ENCODE measurements around the gene SLC6A16.

The SLC6A16 gene

GRCh38 chr19:49271080-49271753 lies 53.8 kb downstream of the SLC6A16 start:
- no peak for DNase-seq (ENCODE audit: low spot score)

- DNase-seq (ENCODE audit: low spot score): peak; percentile 32
Measured at GRCh38 chr19:49266409-49266808, 58.6 kb downstream of the SLC6A16 start.

DNA sequence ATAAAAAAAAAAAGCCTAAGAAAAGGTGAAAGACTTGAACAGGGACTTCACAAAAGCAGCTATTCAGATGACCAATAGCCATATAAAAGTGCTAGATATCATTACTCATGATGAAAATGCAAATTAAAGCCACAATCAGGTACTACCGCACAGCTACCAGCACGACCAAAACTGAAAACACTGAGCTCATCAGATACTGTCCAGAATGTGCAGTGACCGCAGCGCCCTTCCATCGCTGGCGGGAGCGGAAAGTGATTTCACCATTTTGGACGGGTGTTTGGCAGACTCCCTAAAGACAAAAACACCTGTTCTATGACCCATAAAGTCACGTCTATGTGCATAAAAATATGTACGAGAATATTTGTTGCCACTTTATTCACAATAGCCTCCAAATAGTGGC lies 60.7 kb downstream of the SLC6A16 start:
- no peak for DNase-seq (ENCODE audit: low spot score)

GRCh38 chr19:49261602-49262001 lies 63.4 kb downstream of the SLC6A16 start:
- no peak for DNase-seq (ENCODE audit: low spot score)

DNA sequence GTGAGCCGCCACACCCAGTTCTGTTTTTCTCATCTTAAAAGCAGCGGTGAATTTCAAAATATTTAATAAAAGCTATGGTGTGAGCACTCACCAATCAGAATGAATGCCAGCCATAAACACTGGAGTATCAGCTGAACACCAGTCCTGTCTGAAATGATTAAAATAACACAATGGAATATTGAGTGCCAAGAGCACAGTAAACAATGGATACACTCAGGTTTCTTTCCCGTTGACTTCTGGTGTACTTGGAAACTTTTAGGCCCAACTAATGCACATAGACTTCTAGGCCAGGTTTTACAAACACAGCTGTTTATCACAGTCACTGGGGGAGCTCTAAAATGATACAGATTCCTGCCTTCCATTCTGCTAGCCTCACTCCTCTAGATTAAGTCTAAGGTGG lies 68.3 kb downstream of the SLC6A16 start:
- DNase-seq (ENCODE audit: low spot score): no peak

DNA sequence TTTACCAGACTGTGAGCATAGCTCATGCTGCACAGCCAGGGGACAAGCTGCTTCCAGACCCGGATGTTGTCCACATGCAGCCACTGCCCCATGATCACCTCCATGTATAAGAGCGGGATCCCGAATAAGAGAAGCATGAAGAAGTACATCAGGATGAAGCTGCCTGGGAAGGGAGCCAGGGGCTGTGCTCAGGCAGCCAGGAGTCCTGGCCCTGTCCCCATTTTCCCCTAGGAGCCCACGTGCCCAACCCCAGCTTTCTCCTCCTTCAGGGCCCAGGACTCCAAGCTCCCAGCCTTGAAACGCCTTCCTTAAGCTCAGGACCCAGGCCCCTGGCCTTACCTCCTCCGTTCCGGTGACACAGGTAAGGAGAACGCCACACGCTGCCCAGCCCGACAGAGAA lies 69.3 kb downstream of the SLC6A16 start:
- DNase-seq (ENCODE audit: low spot score): no peak

- DNase-seq (ENCODE audit: low spot score): no peak
Measured at GRCh38 chr19:49249933-49250332, 75.1 kb downstream of the SLC6A16 start.

- DNase-seq (ENCODE audit: low spot score): no peak
Measured at GRCh38 chr19:49247676-49248075, 77.3 kb downstream of the SLC6A16 start.

DNA sequence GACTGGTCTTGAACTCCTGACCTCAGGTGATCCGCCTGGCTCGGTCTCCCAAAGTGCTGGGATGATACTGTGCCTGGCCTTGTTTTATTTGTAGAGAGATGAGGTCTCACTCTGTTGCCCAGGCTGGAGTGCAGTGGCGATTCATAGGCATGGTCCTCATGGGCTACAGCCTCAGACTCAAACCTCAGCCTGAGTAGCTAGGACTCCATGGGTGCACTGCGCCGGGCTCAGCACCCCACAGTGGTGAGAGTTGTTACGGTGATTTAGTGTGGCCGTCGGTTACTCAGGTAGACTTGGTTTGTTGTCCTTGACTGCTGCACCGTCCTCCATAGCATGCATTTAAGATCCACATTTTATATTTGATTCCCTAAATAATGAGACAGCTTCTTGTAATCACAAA lies 80.7 kb downstream of the SLC6A16 start:
- DNase-seq (ENCODE audit: low spot score): no peak

GRCh38 chr19:49243726-49244125 lies 81.3 kb downstream of the SLC6A16 start:
- DNase-seq (ENCODE audit: low spot score): no peak

GRCh38 chr19:49243129-49243528 lies 81.9 kb downstream of the SLC6A16 start:
- no peak for DNase-seq (ENCODE audit: low spot score)

DNA sequence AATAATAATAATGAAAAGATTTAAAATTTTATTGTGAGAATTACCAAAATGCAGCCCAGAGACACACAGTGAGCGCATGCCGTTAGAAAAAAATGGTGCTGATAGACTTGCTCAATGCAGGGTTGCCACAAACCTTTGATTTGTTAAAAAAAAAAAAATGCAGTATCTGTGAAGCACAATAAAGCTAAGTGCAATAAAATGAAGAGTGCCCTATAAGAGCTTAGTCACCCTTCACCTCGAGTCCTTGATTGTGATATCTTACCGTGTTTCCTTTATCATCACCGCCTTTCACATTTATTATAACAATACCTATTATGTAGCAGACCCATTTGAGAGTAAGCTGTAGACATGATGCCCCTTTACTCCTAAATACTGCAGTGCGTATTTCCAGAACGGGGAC lies 83.2 kb downstream of the SLC6A16 start:
- DNase-seq (ENCODE audit: low spot score): no peak

All from Ammon's horn (tissue), 1 donor.